IPS-15b (cell line): ENCODE measurements around the gene KDM1A.

Experiments
- H3K27me3 ChIP-seq: one replicate; pipeline ENCODE4 v1.6.1; 2013; ENCODE audit warnings: low read length; ENCODE audit not compliant: control insufficient read depth, insufficient read depth
- H3K36me3 ChIP-seq: one replicate; pipeline ENCODE4 v1.6.1; 2013; ENCODE audit warnings: low read length; ENCODE audit not compliant: control insufficient read depth, insufficient read depth
- H3K4me1 ChIP-seq: one replicate; pipeline ENCODE4 v1.6.1; 2013; ENCODE audit warnings: mild to moderate bottlenecking, low read length; ENCODE audit not compliant: control insufficient read depth, insufficient read depth
- H3K4me3 ChIP-seq: one replicate; pipeline ENCODE4 v1.5.1; 2013; ENCODE audit warnings: low read depth, low read length
- H3K9ac ChIP-seq: one replicate; pipeline ENCODE4 v1.6.1; 2013; ENCODE audit warnings: low read depth, mild to moderate bottlenecking, low read length
- H3K9me3 ChIP-seq: one replicate; pipeline ENCODE4 v1.6.1; 2013; ENCODE audit warnings: mild to moderate bottlenecking, low read length; ENCODE audit not compliant: control insufficient read depth, insufficient read depth

KDM1A gene

DNA sequence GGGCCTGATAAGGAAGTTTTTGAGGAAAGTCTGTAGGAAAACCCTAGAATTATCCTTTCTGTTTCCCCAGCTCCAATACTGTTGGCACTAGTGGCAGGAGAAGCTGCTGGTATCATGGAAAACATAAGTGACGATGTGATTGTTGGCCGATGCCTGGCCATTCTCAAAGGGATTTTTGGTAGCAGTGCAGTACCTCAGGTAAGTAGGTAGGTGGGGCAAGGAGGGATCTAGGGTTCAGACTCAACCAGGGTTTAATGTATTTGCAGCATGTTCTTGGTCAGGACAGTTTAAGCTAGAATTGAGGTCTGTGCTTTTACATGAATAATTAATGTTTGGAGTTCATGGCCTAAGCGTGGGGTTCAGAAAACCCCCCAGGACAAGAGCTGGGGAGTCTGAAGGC, 62.1 kb downstream of the KDM1A start:
- H3K4me1 ChIP-seq: peaks cover 6% of the 10 kb centered on the region
- H3K36me3 ChIP-seq: peaks cover 24% of the 10 kb centered on the region
- no peak overlapping the region for H3K9ac ChIP-seq
- no peaks in the 10 kb centered on the region for H3K27me3 ChIP-seq
- no peak overlapping the region for H3K4me3 ChIP-seq
- H3K9me3 ChIP-seq: no peaks in the 10 kb centered on the region

DNA sequence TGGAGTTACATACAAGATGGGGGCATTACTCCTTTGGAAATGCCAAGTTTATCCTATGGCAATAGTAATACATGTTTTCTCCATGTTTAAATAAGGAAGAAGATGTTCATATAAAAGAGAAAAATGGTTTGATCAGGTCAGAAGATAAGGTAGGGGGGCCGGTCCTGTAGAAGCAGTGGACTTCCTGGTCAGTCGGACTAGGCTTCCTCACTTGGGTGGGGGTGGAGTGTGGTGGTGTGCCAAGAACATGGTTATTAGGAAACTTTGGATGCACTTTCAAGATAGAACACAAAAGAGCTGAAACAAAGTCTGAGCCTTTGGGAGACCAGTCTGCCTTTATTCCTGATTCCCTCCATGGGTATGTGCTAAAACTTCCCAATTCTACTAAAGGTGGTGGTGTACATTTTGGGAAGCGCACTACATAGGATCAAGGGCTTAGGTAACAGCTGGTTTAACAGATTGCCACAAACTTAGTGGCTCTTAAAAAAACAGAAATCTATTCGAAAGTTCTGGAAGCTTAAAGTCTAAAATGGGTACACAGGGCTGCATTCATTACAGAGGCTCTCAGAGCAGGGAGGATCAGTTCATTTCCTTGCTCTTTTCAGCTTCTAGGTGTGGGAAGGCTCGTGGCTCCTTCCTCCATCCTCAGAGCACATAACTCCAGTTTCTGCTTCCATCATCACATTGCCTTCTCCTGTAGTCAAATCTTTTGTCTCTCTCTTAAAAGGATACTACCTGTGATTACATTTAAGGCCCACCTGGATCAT, 64.6 kb downstream of the KDM1A start:
- Histone ChIP-seq H3K4me1 (peaks cover 6% of the 10 kb centered on the region), H3K36me3 (peaks cover 36% of the 10 kb centered on the region), H3K9me3 (no peaks in the 10 kb centered on the region), H3K9ac (no peak overlapping the region), H3K27me3 (no peaks in the 10 kb centered on the region), H3K4me3 (no peak overlapping the region)

GRCh38 chr1:23084880-23085279, 65.6 kb downstream of the KDM1A start:
- Histone ChIP-seq H3K4me1 (peaks cover 6% of the 10 kb centered on the region), H3K4me3 (no peak overlapping the region), H3K9ac (no peak overlapping the region), H3K27me3 (no peaks in the 10 kb centered on the region), H3K9me3 (no peaks in the 10 kb centered on the region), H3K36me3 (peaks cover 40% of the 10 kb centered on the region)

DNA sequence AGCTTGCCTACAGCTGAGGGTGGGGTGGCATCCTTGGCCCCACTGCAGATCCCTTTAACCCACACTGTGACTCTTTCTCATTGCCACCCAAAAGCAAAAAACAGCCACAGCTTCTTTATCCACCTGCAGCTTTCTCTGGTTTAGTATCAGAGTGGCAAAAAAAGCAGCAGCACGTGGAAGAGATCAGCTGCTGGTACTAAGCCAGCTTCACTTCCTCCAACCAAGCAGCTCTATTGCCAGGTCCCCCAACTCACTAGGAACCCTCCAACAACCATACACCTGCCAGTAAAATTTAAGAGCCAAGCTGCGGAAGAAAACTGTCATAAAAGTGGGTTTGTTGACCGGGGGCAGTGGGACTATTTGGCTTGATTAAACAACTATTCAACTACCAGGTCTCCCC, 66.4 kb downstream of the KDM1A start:
- H3K27me3 ChIP-seq: no peaks in the 10 kb centered on the region
- H3K4me3 ChIP-seq: no peak overlapping the region
- no peaks in the 10 kb centered on the region for H3K9me3 ChIP-seq
- peaks cover 38% of the 10 kb centered on the region for H3K36me3 ChIP-seq
- peaks cover 6% of the 10 kb centered on the region for H3K4me1 ChIP-seq
- H3K9ac ChIP-seq: no peak overlapping the region

- H3K4me1 ChIP-seq: no peaks in the 10 kb centered on the region
- peaks cover 45% of the 10 kb centered on the region for H3K36me3 ChIP-seq
- no peaks in the 10 kb centered on the region for H3K9me3 ChIP-seq
- no peak overlapping the region for H3K4me3 ChIP-seq
- H3K9ac ChIP-seq: no peak overlapping the region
- no peaks in the 10 kb centered on the region for H3K27me3 ChIP-seq
These were observed 68.8 kb downstream of the KDM1A start for GRCh38 chr1:23088027-23088426.

- Histone ChIP-seq H3K9me3 (no peaks in the 10 kb centered on the region), H3K36me3 (peaks cover 42% of the 10 kb centered on the region), H3K4me1 (no peaks in the 10 kb centered on the region), H3K4me3 (no peak overlapping the region), H3K27me3 (no peaks in the 10 kb centered on the region), H3K9ac (no peak overlapping the region)
These were observed 70.8 kb downstream of the KDM1A start for GRCh38 chr1:23090056-23090455.

- Histone ChIP-seq H3K4me1 (no peaks in the 10 kb centered on the region), H3K4me3 (no peak overlapping the region), H3K9ac (no peak overlapping the region), H3K27me3 (no peaks in the 10 kb centered on the region), H3K36me3 (peaks cover 41% of the 10 kb centered on the region), H3K9me3 (no peaks in the 10 kb centered on the region)
These were observed 72.3 kb downstream of the KDM1A start for GRCh38 chr1:23091545-23091944.

DNA sequence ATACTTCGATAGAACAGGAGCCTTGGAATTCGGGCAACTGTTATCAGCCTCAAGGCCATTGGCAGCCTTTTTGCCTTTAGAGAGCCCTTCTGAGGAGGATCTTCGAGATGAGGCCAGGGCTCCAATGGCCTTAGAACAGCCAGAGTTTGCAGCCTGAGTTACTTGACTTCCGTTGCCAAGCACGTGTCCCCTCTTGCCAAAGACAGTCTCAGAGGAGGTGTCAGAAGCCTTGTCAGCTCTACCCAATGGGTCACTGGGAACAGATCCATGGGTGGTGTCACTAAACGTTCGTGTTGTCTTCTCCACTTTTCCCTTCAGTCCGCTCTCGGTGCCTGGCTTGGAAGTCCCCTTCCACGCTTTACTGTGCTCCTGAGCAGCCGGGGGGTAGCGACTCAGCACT, 73.2 kb downstream of the KDM1A start:
- no peak overlapping the region for H3K9ac ChIP-seq
- H3K4me3 ChIP-seq: no peak overlapping the region
- no peaks in the 10 kb centered on the region for H3K9me3 ChIP-seq
- no peaks in the 10 kb centered on the region for H3K4me1 ChIP-seq
- no peaks in the 10 kb centered on the region for H3K27me3 ChIP-seq
- peaks cover 38% of the 10 kb centered on the region for H3K36me3 ChIP-seq

- Histone ChIP-seq H3K4me1 (peaks cover 19% of the 10 kb centered on the region), H3K9ac (no peak overlapping the region), H3K36me3 (peaks cover 7% of the 10 kb centered on the region), H3K9me3 (no peaks in the 10 kb centered on the region), H3K27me3 (no peaks in the 10 kb centered on the region), H3K4me3 (no peak overlapping the region)
These were observed 78.0 kb downstream of the KDM1A start for GRCh38 chr1:23097316-23097715.

DNA sequence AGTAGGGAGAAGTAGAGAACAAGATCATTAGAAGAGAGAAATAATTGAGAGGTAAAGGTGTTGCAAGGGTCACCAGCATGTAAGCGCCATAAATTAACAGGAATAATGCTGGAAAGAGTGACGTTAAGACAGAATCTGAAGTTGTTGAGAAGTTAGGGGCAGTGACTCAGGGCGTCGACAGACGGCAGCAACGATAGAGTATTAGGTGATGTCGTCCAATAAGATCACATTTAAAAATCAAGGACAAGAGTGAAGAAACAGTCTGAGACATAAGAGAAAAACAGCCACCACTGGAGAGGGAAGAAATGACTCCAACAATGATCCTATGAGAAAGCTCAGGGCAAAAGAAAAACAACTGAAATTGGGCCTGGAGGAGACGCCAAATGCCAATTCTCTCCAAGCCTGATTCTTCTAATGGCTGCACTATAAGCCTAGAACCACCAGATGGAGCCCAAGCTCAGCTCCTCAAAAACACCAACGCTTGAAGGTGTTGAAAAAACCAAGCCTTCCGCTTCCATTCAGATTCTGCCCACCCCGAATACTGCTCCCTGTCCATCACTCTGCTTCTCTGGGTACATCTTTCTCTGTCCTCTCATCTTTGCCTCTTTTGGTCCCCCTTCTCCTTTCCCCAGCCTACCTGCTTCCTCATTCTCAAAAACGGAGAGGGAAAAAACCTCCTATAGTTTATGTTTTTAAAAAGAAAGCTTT, 79.3 kb downstream of the KDM1A start:
- Histone ChIP-seq H3K9ac (no peak overlapping the region), H3K9me3 (no peaks in the 10 kb centered on the region), H3K36me3 (peaks cover 5% of the 10 kb centered on the region), H3K4me3 (no peak overlapping the region), H3K4me1 (peaks cover 19% of the 10 kb centered on the region), H3K27me3 (no peaks in the 10 kb centered on the region)

DNA sequence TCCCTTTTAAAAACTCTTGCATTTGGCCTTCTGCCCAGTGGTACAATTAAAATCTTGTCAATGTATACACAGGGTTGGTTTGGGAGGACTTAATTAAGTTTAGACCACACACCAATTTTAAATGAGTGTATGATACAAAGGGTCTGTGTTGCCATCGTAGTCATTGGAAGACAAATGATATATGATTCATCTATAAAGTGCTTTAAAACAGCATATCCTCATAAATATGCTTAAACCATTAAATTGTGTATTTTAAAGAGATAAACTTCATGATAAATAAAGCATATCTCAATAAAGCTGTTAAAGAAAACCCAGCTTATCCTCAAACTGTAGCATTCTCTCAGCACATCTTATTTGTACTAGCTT, 79.9 kb downstream of the KDM1A start:
- Histone ChIP-seq H3K27me3 (no peaks in the 10 kb centered on the region), H3K9ac (no peak overlapping the region), H3K36me3 (peaks cover 5% of the 10 kb centered on the region), H3K4me3 (no peak overlapping the region), H3K4me1 (peaks cover 19% of the 10 kb centered on the region), H3K9me3 (no peaks in the 10 kb centered on the region)

GRCh38 chr1:23100074-23100748, 80.9 kb downstream of the KDM1A start:
- Histone ChIP-seq H3K4me1 (peaks cover 19% of the 10 kb centered on the region), H3K9ac (no peak overlapping the region)

More at GRCh38 chr1:23100074-23100748, 80.9 kb downstream of the KDM1A start:
- H3K4me3 ChIP-seq: no peak overlapping the region
- no peaks in the 10 kb centered on the region for H3K27me3 ChIP-seq
- no peaks in the 10 kb centered on the region for H3K9me3 ChIP-seq
- H3K36me3 ChIP-seq: peaks cover 5% of the 10 kb centered on the region
